ENCODE measurements around the gene ZNF705A. TPM values are rescaled to one million over a fixed set of nuclear protein-coding genes. Genes with fewer than 3 reads are reported as not detected.
A peak's percentile ranks its signal among the peaks of the same experiment; 100 is the strongest.
"Not testable (repeated sequence)": the region's sequence is repeated elsewhere in the genome, so short reads cannot be mapped to it uniquely, and the experiment has no call there.

Gene ZNF705A
- total and polyA plus RNA-seq, 8 donors: not detected

DNA sequence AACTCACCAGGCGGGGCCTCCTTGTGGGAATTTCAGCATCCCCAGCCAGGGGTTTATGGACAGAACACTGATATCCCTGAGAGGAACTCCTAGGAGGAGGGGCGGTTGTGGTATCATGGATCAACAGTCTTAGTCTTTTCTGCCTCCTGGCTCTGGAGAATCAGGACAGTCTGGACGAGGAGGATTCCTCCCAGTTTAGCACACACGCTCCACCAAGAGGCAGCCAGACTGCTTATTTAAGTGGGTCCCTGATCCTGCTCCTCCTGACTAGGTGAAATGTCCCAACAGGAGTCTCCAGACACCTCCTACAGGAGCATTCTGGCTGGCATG lies 10.4 kb upstream of the ZNF705A start:
- ATAC-seq: peak in 1 of 4 donors; percentile 14
- FAIRE-seq: no peak
- DNase-seq: no peak
- no peaks in the 10 kb centered on the region for H3K9me3 ChIP-seq
- no peak overlapping the region for H3K4me3 ChIP-seq
- WGBS, 2 donors: 59 to 64% methylated on average over 4 of the region's 4 CpGs
- no peaks in the 10 kb centered on the region for H3K36me3 ChIP-seq
- H3K27me3 ChIP-seq: no peaks in the 10 kb centered on the region
- no peaks in the 10 kb centered on the region for H3K4me1 ChIP-seq
- TF ChIP-seq, protein P1, sequence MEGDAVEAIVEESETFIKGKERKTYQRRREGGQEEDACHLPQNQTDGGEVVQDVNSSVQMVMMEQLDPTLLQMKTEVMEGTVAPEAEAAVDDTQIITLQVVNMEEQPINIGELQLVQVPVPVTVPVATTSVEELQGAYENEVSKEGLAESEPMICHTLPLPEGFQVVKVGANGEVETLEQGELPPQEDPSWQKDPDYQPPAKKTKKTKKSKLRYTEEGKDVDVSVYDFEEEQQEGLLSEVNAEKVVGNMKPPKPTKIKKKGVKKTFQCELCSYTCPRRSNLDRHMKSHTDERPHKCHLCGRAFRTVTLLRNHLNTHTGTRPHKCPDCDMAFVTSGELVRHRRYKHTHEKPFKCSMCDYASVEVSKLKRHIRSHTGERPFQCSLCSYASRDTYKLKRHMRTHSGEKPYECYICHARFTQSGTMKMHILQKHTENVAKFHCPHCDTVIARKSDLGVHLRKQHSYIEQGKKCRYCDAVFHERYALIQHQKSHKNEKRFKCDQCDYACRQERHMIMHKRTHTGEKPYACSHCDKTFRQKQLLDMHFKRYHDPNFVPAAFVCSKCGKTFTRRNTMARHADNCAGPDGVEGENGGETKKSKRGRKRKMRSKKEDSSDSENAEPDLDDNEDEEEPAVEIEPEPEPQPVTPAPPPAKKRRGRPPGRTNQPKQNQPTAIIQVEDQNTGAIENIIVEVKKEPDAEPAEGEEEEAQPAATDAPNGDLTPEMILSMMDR (IDR thresholded peaks at IDR 0.05): no peak
- intact Hi-C loops (cut with DNase I): no loop called here
- H3K27ac ChIP-seq: no peak overlapping the region

DNA sequence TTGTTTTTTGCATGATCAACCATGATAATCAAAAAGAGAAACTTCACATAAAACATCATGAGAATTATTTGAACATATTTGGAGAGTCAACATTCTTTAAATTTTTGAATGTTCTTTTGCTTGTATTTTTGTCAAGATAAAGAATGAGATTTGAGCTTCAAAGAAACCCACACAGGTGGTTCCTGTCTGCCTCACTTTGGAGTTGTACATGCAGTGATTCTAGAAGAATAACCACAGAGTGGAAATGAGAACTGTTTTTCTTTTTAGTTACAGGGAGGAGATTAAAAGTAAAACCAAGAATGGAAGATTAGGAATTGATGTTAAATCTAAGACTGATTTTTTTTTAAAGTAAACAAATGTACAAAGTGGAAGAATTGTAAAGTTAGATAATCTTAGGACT lies 2.3 kb upstream of the ZNF705A start:
- no peak overlapping the region for H3K4me3 ChIP-seq
- FAIRE-seq (no peak), ATAC-seq (no peak), DNase-seq (no peak)
- H3K27me3 ChIP-seq: no peaks in the 10 kb centered on the region
- intact Hi-C loops (cut with DNase I): no loop called here
- no peaks in the 10 kb centered on the region for H3K9me3 ChIP-seq
- H3K27ac ChIP-seq: no peak overlapping the region
- TF ChIP-seq, protein P1 (IDR thresholded peaks at IDR 0.05): no peak
- H3K36me3 ChIP-seq: no peaks in the 10 kb centered on the region
- peaks cover 0 to 3% (median 0%) of the 10 kb centered on the region in 3 donors for H3K4me1 ChIP-seq

DNA sequence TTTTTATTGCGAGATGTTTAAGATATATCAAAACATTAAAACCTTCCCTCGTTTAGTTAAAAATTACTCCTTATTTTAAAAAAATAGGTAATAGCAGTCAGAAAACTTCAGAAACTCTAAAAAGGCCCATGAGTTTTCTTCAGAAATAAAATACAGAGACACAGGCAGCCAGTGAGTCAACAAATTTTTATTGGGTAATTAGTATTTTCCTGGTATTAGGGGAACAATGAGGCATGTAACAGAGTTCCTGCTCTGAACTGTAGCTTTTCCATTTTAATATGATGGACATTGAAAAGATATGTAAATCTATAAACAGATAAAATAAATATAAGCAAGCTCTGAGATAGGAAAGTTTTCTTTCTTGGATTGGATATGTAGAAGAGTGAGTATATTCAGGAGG lies 399 bp upstream of the ZNF705A start:
- FAIRE-seq (no peak), DNase-seq (no peak), ATAC-seq (no peak)
- WGBS, 2 donors: 86 to 87% methylated on average over 2 of the region's 2 CpGs
- no peak overlapping the region for H3K4me3 ChIP-seq
- H3K27ac ChIP-seq: no peak overlapping the region
- no peaks in the 10 kb centered on the region for H3K9me3 ChIP-seq
- intact Hi-C loops (cut with DNase I): no loop called here
- TF ChIP-seq, protein P1 (IDR thresholded peaks at IDR 0.05): no peak
- H3K36me3 ChIP-seq: no peaks in the 10 kb centered on the region
- no peaks in the 10 kb centered on the region for H3K27me3 ChIP-seq
- H3K4me1 ChIP-seq: peaks cover 0 to 3% (median 0%) of the 10 kb centered on the region in 3 donors

DNA sequence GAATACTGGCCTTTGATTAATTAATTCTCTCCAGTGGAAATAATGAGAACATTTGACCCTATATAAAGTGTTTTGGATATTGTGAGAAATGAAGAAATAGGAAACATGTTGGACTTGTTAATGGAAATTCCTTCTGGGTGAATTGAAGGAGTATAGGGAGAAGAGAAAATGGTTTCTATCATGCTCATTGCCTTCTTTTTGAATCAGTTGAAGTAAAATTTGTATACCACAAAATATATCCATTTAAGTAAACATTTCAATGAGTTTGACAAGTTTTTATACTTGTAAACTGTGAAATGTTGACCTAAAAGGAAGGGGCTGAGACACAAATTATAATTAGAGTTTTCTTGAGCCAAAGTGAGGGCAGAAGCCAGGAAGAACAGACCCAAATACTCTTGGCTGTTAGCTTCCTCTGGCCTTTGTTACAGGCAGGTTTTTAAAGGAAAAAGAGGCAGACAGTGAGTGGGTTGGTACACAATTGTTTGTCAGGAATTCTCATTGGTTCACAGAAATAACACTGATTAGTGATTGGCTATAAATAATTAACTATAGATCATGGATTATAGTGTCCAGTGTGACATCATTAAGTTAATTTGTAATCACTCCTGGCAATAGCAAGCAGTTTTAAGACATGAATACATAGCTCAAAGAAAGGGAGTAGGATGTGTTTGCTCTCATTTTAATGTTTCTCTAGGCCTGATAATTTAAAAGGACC lies 826 bp downstream of the ZNF705A start:
- H3K36me3 ChIP-seq: no peaks in the 10 kb centered on the region
- FAIRE-seq (no peak), DNase-seq (no peak), ATAC-seq (peak; percentile 29 to 72 (median 57))
- no peaks in the 10 kb centered on the region for H3K27me3 ChIP-seq
- no peak overlapping the region for H3K4me3 ChIP-seq
- no peaks in the 10 kb centered on the region for H3K9me3 ChIP-seq
- peak overlapping the region in 1 of 4 donors; percentile 42 for H3K27ac ChIP-seq
- H3K4me1 ChIP-seq: peaks cover 0 to 3% (median 0%) of the 10 kb centered on the region in 3 donors
- intact Hi-C loops (cut with DNase I): no loop called here
- TF ChIP-seq, protein P1 (IDR thresholded peaks at IDR 0.05): no peak

DNA sequence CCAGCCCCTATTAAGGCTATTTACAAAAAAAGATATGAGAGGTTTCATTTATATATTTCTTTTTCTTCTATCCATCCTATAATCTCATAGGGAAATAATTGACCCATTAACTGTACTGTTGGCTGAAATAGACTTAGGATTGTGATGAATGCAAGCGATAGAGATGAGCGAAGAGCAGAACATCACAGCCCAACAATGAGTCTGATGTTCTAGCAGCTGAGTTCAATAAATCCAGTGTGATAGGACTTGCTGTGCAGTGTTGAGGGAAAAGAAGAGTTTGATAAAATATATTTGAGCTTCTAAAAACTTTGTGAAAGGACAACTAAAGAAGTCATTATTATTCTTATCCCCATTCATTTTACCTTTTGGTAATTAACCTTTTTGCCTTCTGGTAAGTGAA lies 16.1 kb downstream of the ZNF705A start:
- H3K4me1 ChIP-seq; FAIRE-seq; H3K27me3 ChIP-seq; H3K9me3 ChIP-seq; ATAC-seq; intact Hi-C loops (cut with DNase I); H3K27ac ChIP-seq; H3K36me3 ChIP-seq; DNase-seq; H3K4me3 ChIP-seq: not testable (repeated sequence)
- 89 to 94% methylated on average over 2 of the region's 2 CpGs for WGBS, 2 donors
